Stromal cell of bone marrow (primary cell): ENCODE measurements around the gene JMJD1C.

Source experiments
- DNase-seq: peaks from one replicate; pipeline ENCODE4 v3.0.0-alpha.2; 2012; ENCODE audit warnings: low read depth

The JMJD1C gene

DNA sequence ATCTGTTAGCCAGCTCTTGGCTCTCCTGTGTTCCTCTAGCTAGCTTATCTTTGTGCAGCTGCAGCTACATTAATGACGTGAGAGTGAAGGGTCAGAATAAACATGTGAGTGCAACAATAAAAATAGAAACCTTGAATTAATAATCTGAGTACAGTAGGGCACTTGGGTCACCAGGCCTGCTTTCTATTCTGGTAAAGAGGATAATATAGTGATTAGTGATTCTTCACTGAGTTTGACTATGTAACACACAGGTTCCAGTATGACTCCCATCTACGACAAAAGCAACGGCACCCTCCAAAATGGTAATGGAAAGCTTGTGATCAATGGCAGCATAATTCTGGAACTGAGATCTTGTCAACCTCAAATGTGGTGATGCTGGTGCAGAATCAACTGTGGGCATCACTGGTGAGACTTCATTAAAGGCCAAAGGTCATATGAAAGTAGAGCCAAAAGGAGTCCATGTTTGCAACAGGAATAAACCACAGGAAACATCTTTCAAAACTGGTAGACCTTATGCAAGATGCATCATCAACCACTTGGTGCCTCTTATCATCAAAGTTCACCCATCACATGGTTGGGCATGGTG is 255.1 kb downstream of the JMJD1C start:
- no peak for DNase-seq

DNA sequence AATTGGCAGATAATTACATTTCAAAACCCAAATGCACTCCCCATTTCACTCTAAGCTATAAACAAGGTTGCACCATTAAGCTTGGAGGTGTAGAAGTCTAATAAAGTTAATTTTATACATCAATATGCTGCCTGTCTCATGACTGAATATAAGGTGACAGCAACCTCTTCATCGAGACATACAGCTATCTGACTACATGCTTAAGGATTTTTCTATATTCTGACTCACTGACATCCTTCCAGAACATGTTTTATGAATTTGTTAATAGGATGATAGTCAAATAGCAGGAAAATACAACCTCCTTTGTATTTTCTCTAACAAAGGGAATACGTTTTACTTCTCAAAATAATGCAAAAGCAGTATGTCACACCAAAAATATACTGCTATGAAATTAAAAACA is 256.1 kb downstream of the JMJD1C start:
- no peak for DNase-seq

DNA sequence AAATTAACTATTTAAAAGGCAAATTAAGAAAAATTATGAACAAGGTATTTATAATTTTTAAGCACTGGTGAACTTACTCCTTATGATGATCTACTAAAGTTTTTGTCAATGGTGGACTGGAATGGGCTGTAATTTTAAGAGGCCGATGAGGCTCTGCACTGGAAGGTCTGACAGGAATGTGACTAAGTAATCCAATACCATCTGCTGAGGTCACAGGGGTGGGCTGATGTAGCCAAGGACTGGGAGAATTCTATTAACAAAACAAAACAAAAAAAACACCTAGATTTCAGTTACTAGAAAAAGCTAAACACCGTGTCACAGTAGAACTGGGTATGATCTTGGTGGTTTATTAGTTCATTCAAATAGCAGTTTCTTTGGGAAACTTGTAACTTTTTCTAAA is 256.8 kb downstream of the JMJD1C start:
- no peak for DNase-seq

DNA sequence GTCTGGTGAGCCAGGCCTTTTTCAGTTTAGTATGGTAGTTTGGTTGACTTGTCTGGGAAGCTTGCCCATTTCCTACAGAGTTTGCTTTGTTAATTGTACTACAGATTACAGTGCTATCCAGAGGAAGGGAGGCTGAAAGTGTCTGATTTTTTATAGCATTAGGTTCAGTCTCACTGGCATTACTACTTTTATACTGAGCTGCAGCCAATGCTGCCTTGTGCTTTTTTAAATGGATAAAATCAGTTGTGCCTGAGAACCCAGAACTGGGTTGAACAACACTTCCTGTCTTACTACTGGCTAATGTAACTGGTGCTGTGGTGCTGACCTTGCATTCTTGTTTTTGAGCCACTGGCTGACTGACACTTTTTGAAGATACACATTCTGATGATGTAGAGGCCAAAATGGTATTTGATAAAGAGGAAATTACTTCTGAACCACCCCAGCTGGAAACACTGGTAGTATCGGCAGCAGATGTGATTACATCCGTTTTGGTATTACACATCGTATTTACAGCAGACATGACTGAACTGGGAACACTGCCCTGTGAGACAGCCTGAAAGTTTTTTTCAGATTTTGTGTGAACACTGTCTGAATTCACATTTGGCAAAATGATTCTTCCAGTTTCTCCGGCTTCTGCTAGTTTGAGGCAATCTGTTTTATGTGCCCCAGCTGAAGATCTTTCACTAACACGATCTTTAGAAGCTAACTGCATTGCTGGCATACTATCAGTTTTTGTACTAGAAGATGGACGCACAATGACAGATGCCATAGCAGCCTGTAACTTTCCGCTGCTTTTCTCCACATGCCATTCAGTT is 258.6 kb downstream of the JMJD1C start:
- peak; percentile 80 for DNase-seq

DNA sequence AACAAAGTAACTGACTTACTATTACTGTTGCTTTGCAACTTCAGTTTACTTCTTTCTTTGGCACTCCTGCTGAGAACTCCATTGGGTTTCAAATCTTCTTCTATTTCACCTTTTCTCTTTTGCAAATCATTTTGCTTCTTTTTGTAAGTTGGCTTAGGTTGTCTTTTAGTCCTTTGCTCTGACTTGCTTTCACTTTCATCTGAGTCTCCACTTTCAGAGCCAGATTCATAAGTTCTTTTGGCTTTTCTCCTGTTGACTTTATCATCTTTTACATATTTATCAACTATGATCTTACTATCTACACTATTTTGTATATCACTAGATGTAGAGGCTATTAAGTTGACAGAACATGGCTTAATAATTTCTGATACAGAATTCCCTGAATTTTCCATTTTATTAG is 259.2 kb downstream of the JMJD1C start:
- no peak for DNase-seq

DNA sequence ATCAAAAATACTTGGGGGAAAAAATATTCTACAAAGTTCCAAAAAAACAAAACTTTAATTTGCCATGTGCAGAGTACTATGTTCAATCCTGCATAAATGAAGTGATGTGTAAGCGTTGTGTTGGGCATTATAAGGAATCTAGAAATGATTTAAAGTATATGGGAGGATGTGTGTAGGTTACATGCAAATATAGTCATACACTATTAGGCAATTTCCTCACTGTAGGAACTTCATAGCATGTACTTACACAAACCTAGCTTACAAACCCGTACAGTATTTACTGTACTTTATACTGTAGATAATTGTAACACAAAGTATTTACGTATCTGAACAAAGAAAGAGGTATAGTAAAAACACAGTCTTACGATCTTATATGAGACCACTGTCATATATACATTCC is 260.4 kb downstream of the JMJD1C start:
- DNase-seq, result no peak

DNA sequence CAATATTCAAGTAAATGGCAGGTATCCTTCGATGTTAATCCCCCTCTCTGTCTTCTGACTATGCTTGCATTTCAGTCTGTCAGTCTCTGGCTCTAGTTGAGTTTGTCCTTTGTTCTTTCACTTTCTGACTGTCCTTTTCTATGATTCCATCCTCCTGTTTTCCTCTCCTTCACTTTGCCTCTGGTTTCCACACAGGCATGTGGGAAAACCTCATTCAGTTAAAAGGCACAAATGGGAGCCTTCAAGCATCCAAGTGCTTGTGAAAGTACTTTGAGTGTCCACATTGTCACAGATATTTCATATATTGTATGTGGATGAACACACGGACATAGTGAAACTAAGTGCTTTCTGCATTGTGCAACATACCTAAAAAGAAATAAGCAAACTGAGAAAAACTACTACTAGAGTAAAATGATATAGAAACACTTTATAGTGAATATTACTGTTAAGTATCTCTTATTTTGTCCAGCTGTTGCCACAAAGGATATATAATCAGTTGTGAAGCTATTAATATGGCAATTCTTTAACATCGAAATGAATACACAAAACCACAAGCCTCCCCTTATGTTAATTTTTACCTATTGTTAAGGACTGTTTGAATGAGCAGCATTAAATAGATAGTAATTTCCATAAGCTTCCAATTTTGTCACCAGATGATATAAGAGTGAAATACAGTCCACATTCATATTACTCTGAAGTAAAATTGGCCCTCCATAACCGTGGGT is 260.9 kb downstream of the JMJD1C start:
- DNase-seq, result no peak

DNA sequence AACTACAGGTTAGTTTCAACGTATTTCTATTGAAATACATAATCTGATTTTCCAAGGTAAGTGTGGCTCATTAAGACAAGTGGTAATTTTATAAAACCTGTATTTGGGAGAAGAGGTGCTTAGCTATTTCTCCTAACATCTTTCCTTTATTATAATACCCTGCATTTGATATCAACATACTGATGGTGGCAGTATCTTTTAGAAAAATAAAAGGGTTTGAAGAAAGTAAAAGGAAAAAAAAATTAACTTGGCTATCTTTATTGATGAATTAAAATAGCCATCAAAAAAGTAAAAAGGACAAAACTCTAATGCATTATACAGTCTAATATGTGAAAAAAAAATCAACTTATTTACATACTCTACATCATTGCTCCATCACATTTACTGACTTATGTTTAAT is 264.7 kb downstream of the JMJD1C start:
- DNase-seq, result no peak

DNA sequence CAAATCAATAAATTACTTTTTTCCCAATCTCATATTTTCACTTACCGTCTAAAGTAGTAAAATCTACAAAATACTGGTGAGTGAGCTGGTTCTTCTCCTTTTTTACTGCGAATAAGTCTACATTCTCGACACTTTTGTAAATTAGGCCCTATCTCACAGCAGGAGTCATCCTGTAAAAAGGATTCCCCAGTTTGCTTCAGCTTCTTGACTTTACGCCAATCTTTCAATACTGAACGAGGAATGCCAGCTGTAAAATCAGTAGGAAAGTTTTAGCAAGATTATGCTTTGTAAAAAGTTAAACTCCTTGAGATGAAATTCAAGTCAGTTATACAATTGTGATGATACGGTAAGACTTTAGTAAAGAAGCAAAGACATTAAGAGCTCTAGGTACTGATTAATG is 265.3 kb downstream of the JMJD1C start:
- DNase-seq, result no peak

DNA sequence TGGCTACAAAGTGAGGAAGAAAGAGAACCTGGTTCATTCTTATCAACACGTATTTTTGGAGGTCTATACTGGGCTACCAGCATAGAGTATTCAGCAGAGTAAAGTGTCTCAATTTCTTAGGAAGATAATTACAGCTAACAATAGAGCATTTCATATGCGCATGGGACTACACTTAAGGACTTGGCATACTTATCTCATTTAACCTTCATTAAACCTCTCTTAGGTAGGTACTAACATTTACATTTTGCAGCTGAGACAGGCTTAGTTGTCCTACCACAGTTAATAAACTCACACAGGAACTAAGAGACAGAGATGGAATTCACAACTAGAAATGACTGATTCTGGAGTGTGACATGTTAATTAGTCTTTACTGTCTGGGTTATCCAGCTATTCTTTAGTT is 266.1 kb downstream of the JMJD1C start:
- DNase-seq, result no peak

DNA sequence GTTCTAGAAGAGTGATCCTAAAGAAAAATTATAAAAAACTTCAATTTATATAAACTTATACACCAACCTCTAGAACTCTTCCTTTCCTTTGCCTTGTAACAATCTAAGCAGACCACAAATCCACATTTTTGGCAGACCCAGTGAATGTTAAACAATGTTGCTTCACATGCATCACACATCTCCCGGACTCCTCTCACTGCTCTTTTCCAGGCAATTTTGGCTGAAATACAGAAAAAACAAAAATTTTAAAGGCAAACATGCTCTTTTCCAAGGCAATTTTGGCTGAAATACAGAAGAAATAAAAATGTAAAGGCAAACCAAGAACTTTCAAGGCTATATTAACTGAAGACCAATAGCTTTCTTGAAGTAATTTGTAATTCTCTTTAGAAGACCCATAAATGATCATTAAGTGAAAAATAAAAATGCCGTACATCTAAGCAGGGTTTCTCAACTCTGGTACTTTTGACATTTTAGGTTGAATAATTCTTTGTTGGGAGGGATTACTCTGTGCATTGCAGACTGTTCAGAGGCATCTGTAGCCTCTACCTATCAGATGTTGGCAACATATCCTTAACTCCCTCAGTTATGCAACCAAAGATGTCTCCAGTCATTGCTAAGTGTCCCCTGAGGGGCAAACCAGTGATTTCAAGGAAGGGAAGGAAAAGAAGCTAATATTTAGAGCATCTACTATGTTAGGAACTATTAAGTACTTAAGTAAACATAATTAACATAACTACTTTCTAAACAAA is 268.3 kb downstream of the JMJD1C start:
- peak; percentile 87 for DNase-seq

DNA sequence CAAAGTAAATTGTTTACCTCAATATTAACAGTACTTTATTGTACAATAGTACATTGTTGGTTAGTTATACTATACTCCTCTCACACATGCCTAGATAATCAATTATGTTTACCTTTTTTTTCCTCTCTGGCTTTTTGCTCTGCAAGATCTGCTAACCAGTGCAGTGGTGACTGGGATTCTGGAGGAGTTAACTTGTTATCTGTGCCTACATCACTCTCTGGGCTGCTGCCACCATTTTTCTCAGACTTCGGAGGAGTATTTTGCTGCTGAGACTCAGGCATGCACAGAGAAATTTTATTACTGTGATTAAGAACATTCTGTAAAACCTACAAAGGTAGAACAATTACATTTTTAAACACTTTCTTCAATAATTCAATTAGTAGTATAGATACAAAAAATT is 273.0 kb downstream of the JMJD1C start:
- DNase-seq, result no peak

DNA sequence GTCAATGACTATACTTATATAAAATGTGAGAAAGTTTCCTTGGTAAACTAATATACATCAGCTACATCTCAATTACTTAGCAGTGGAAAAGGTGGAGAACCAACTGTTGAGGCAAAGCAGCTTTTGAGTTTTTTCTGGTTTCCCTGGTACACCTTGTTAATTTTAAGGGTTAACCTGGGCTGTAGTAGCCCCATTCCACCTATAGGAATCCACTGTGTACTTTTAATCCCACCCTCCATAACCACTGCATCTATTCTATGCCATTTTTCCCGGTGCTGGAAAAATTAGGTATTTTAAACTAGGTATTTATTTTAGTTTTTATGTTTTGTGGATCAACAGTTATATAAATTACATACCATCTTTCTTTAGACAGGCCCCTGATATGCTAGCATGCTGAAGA is 290.2 kb downstream of the JMJD1C start:
- DNase-seq, result no peak

DNA sequence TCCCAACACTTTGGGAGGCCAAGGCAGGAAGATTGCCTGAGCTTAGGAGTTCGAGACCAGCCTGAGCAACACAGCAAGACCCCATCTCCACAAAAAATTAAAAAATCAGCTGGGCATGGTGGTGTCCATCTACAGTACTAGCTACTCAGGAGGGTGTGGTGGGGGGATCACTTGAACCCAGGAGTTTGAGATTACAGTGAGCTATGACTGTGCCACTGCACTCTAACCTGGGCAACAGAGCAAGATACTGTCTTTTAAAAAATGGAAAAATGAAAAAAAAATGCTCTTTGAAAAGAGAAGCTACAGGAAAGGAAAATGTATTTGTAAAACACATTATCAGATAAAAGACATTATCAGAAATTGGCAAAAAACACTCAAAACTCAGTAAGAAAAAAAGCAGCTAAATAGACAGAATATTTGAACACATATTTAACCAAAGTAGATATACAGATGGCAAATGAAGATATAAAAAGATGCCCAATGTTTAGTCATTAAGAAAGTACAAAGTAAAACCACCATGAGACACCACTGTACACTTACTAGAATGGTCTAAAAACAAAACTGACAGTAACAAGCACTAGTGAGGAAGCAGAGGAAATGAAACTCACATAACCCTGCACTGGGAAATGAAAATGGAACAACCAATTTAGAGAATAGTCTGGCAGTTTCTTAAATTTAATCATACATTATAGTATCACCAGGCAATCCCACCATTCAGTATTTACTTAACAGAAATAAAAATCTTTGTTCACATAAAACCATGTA is 292.1 kb downstream of the JMJD1C start:
- no peak for DNase-seq

DNA sequence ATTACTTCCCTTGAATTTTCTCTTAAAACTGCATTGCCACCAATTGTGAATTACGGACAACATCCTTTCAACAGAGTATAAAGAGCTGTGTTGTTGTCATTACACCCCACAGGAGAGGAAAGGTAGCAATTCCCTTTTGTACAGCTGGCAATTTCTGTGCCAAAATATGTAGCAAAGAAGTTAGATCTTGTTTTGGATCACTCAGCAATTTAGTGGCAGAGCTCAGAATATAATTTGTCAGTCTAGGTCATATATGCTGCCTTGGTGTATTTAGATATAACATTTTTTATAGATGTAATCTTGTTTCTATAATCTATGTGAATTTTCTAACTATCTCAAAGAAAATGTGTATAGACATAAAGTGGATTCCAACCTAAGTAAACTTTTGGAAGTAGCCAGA is 293.9 kb downstream of the JMJD1C start:
- DNase-seq, result no peak

DNA sequence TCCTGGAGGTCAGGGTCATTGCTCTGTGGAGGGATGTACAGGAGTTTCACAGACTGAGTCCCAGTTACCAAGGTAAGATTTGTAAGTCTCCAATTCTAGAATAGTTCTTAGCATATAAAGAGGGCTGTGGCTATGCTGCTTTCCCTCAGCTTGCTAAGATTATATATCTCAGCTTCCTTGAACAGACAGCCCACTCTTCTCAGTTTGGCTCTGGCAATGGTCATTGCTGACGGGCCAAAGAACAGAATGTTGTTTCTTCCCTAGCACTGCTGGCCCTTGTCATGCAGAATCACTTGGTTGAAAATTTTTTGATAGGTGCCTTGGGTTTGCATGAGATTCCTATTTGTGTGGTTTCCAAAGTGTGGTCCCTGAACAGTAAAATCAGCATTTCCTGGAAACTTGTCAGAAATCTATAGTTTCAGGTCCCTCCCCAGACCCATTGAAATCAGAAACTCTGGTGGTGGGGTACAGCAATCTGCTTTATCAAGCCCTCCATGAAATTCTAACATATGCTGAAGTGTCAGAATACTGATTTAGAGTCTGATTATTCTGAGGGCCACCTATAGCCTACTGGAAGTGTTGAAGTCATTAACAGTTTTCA is 294.4 kb downstream of the JMJD1C start:
- DNase-seq, result no peak

DNA sequence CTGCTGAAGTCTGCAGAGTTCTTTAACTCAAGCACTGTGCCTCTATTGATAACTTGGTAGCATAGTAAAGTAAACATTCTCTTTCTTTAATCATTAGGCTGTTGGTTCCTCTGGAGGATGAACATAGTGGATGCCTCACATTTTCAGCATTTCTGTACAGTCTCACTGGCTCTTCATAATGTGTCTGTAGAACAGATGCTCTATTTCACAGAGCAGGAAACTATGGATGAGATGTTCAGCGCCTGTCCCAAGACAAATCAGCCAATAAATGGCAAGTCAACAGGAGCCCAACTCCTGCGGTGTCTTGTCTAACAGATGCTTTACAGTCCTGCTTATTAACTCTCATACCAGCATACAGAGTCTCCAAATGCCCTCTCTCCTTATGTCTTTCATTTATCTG is 296.2 kb downstream of the JMJD1C start:
- no peak for DNase-seq

DNA sequence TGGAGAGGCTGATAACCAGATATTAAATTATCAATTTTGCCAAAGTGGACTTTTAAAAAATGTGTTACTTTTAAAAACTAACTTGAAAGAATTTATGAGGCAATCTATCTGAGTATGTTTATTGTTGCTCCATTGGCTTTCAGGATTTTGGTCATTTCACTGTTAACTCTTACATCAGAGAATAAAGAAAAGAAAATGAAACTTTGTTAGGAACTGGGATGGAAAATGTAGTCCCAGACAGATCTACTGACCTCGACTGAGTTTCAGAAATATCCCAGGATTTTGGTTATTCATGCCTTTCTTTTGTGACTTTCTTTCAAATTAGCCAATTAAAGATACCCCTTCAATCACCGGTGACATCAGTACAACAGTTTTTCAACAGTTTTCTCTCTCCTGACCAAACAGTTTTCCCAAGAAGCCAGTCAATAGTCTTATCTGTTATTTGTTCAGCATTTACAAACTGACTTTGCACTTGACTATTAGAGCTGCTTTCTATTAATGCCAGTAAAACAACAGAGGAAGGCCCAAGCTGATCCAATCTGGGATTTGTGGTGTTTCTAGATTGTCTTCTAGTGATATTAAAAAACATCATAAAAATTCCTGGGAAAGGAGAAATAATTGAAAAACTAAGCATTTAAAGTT is 296.8 kb downstream of the JMJD1C start:
- no peak for DNase-seq

DNA sequence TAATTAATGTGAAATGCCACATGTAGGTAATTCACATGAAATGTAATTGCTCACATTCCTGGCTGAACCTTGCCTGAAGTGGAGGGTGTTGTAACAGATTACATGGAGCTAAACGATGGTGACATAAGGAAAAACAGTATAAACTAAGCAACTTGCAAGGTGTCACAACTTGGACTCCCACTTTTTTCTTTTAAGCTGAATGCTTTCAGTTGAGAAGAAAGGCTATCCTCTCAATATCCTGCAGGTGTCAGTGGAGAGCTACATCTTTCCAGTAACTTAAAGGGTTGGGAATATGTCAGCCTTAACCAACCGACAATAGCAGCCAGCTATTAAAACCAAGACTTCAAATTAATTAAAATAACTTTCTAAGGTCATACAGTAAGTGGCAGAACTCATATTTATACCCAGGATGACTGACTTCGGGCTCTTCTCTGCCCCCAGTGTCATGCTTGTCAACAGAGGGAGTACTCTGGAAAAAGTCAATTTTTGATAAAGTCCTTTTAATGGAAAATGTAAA is 299.0 kb downstream of the JMJD1C start:
- DNase-seq, result peak; percentile 66

DNA sequence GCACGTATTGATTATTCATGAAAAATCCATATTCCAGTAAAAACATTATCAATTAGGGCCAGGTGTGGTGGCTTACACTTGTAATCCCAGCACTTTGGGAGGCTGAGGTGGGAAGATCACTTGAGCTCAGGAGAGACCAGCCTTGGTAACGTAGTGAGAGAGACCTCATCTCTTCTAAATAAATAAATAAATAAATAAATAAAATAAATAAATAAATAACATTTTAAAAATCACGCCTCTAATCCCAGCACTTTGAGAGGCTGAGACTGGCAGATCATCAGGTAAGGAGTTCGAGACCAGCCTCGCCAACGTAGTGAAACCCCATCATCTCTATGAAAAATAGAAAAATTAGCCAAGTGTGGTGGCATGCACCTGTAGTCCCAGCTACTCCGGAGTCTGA is 300.5 kb downstream of the JMJD1C start:
- DNase-seq, result no peak

DNA sequence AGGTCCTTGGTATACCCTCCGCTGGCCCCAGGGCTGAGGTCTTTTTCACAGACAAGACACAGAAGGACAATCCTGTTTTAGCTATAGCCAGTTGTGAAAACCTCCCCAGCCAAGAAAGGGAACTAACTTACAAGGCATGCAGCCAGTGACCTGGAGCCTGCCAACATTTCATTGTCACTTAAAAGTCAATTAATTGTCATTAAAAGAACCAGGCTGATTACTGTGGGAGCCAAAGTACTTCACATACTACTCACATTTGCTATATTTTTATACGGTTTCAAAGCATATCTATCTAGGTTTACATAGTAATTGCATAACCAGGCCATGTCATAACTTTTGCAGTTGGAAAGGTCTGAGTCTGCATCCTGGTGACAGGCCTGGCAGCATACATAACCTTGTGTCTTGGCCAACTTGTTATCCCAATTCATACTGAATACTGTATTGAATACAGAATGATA is 301.6 kb downstream of the JMJD1C start:
- no peak for DNase-seq
